Measurements from ENCODE around the gene TLL2. TPM values are rescaled to one million over a fixed set of nuclear protein-coding genes. Genes with fewer than 3 reads are reported as not detected.

The TLL2 gene
- total RNA-seq, 2 donors from 2014 or later: 0.28 to 0.32 TPM

DNA sequence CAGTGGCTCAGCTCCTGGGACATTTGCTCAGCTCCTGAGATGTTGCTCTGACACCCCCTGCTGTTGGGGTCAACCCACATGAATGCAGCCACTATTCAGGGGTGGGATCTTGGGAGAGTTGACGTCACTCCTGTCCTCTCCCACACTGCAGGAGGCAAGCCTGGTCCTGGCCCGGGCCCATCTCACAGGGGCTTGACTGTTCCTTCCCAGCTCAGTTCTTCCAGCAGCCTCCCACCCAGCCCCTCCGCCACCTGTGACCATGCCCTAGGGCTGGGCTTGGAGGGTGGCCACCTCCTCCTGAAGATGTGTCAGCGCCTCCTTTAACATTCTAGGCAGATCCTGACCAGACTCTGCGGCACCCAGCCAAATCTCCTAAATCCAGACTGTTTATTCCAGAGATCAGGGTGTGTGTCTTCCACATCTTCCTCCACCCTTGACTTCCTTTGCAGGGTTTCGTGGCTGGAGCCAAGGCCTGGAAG, 135.9 kb downstream of the TLL2 start:
- no peak for DNase-seq (ENCODE audit: low spot score)
- H3K4me3 ChIP-seq: no peak overlapping the region
- intact Hi-C loops (cut with DNase I): loop anchor here (5.0 kb wide), 1 partner anchor 134 kb away; the partner anchor contains the start of gene TLL2
- H3K36me3 ChIP-seq: no peaks in the 10 kb centered on the region
- no peak for TF ChIP-seq POLR2A (IDR thresholded peaks at IDR 0.05)
- TF ChIP-seq, protein P1, sequence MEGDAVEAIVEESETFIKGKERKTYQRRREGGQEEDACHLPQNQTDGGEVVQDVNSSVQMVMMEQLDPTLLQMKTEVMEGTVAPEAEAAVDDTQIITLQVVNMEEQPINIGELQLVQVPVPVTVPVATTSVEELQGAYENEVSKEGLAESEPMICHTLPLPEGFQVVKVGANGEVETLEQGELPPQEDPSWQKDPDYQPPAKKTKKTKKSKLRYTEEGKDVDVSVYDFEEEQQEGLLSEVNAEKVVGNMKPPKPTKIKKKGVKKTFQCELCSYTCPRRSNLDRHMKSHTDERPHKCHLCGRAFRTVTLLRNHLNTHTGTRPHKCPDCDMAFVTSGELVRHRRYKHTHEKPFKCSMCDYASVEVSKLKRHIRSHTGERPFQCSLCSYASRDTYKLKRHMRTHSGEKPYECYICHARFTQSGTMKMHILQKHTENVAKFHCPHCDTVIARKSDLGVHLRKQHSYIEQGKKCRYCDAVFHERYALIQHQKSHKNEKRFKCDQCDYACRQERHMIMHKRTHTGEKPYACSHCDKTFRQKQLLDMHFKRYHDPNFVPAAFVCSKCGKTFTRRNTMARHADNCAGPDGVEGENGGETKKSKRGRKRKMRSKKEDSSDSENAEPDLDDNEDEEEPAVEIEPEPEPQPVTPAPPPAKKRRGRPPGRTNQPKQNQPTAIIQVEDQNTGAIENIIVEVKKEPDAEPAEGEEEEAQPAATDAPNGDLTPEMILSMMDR (IDR thresholded peaks at IDR 0.05): no peak
- TF ChIP-seq POLR2AphosphoS5 (IDR thresholded peaks at IDR 0.05): no peak
- H3K9me3 ChIP-seq: no peaks in the 10 kb centered on the region
- 45% methylated on average over 6 of the region's 6 CpGs for WGBS
- H3K27ac ChIP-seq: no peak overlapping the region
- peaks cover 17% of the 10 kb centered on the region for H3K4me1 ChIP-seq (replicated peaks)
- H3K27me3 ChIP-seq (replicated peaks; ENCODE audit: insufficient read depth): no peaks in the 10 kb centered on the region

DNA sequence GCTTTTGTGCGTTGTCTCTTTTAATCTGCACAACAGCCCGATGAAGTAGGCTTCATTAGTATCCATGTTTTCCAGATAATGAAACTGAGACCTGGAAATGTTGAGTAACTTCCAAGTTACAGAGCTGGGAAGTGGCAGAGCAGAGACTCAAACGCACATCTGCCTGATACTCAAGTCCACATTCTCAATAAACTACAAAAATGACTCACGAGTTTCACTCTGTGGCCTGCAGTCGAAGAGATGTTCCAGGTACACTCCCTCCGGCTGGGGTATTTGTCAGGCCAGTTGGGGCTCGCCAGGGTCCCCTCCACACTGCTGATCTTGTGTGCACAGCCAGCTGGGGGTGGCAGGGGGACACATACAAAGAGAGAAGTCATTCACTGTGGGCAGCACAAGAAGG, 137.2 kb downstream of the TLL2 start:
- no peaks in the 10 kb centered on the region for H3K9me3 ChIP-seq
- DNase-seq (ENCODE audit: low spot score): no peak
- intact Hi-C loops (cut with DNase I): loop anchor here (5.0 kb wide), 1 partner anchor 136 kb away; the partner anchor contains the start of gene TLL2
- 53% methylated on average over 7 of the region's 7 CpGs for WGBS
- H3K27me3 ChIP-seq (replicated peaks; ENCODE audit: insufficient read depth): no peaks in the 10 kb centered on the region
- H3K4me1 ChIP-seq (replicated peaks): peaks cover 7% of the 10 kb centered on the region
- TF ChIP-seq, protein P1 (IDR thresholded peaks at IDR 0.05): no peak
- TF ChIP-seq POLR2A (IDR thresholded peaks at IDR 0.05) (no peak), POLR2AphosphoS5 (IDR thresholded peaks at IDR 0.05) (no peak)
- H3K27ac ChIP-seq: no peak overlapping the region
- no peak overlapping the region for H3K4me3 ChIP-seq
- no peaks in the 10 kb centered on the region for H3K36me3 ChIP-seq

DNA sequence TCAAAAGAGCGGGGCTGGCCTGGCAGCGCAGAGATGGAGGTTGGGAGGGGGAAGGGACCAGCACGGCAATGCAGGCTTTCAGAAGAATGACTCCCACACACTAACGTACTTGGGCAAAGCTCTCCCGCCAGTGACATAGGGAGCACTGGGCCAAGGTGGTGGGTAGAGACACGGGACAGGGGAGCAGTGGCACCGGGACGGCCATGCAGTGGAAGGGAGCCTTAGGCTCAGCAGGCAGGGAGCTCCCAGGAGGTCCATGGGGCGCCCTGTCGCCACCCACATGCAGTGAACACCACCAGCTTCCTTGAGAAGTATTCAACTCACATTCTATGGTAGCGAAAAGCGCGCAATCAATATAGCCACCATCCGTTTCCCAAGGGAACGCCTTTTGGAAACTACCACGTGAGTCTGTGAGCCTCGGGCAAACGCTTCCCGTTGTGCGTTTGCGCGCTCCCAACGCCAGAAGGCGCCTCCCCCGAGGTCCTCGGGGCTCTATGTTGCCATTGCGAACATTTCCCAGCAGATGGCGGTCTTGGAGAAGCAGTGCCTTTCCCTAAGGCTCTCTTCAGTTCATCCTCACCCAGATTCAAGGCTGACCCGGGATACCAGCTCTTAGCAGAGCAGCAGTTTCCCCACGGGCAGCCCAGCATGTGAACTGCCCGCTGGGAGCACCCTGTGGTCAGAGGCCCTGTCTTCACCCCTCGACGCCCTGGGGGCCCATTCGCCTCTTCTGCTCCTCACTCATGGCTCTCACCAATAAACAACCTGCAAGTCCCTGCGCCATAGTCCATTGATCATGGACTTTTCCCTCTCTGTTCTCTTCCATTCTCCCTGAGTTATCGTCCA, 138.5 kb downstream of the TLL2 start:
- DNase-seq (ENCODE audit: low spot score): peak; percentile 83

DNA sequence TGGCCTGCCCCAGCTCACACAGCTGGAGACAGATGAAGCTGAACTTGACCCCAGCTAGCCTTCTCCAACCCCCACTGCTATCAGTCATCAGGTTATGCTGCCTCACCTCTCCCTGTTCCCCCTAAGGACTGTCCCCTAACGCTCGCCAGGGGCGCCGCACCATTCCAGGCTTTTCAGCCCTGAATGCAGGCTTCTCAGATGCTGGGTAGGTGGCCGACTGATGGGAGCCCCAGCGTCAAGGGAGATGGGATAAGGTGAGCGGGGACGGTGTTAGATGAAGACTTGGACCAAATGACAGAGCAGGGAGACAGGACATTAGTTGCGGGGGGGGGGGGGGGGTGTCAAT, 139.1 kb downstream of the TLL2 start:
- intact Hi-C loops (cut with DNase I): no loop called here
- Histone ChIP-seq H3K36me3 (no peaks in the 10 kb centered on the region), H3K4me1 (replicated peaks) (no peaks in the 10 kb centered on the region), H3K27ac (no peak overlapping the region), H3K27me3 (replicated peaks; ENCODE audit: insufficient read depth) (no peaks in the 10 kb centered on the region), H3K9me3 (no peaks in the 10 kb centered on the region), H3K4me3 (peak overlapping the region in 1 of 2 donors; percentile 30)
- DNase-seq (ENCODE audit: low spot score): no peak
- no peak for TF ChIP-seq POLR2A (IDR thresholded peaks at IDR 0.05)
- TF ChIP-seq, protein P1 (IDR thresholded peaks at IDR 0.05): no peak
- no peak for TF ChIP-seq POLR2AphosphoS5 (IDR thresholded peaks at IDR 0.05)
- 34% methylated on average over 9 of the region's 9 CpGs for WGBS

More for the DNA sequence above, 138.5 kb downstream of the TLL2 start:
- Histone ChIP-seq H3K27ac (no peak overlapping the region), H3K36me3 (no peaks in the 10 kb centered on the region), H3K4me1 (replicated peaks) (no peaks in the 10 kb centered on the region), H3K4me3 (peak overlapping the region; percentile 12 to 30), H3K27me3 (replicated peaks; ENCODE audit: insufficient read depth) (no peaks in the 10 kb centered on the region), H3K9me3 (no peaks in the 10 kb centered on the region)
- WGBS: 7% methylated on average over 36 of the region's 36 CpGs
- intact Hi-C loops (cut with DNase I): loop anchor here (5.0 kb wide), 1 partner anchor 137 kb away; the partner anchor contains the start of gene TLL2
- TF ChIP-seq POLR2AphosphoS5 (IDR thresholded peaks at IDR 0.05): peak; percentile 85
- TF ChIP-seq POLR2A (IDR thresholded peaks at IDR 0.05): no peak
- TF ChIP-seq, protein P1 (IDR thresholded peaks at IDR 0.05): peak; percentile 66 to 97 (median 92)
